ENCODE results near the gene MAP7D3.

The MAP7D3 gene

GRCh38 chrX:136200466-136200865 lies 50.7 kb downstream of the MAP7D3 start:
- 0 out of 2 replicates have a peak, but pooled peaks have one; percentile 10 for TF ChIP-seq CTCF (IDR thresholded peaks at IDR 0.05; ENCODE audit: control insufficient read depth, extremely low read depth, insufficient read depth)
- DNase-seq (ENCODE audit: low read depth): no peak
- no peak overlapping the region for H3K4me3 ChIP-seq (ENCODE audit: low read depth, low read length)

- no peak for DNase-seq (ENCODE audit: low read depth)
- no peak for TF ChIP-seq CTCF (IDR thresholded peaks at IDR 0.05; ENCODE audit: control insufficient read depth, extremely low read depth, insufficient read depth)
- H3K4me3 ChIP-seq (ENCODE audit: low read depth, low read length): no peak overlapping the region
Observed at GRCh38 chrX:136199365-136199764, 51.8 kb downstream of the MAP7D3 start.

GRCh38 chrX:136198678-136199243 lies 52.4 kb downstream of the MAP7D3 start:
- H3K4me3 ChIP-seq (ENCODE audit: low read depth, low read length): no peak overlapping the region
- no peak for DNase-seq (ENCODE audit: low read depth)

GRCh38 chrX:136198010-136198409 lies 53.2 kb downstream of the MAP7D3 start:
- no peak for TF ChIP-seq CTCF (IDR thresholded peaks at IDR 0.05; ENCODE audit: control insufficient read depth, extremely low read depth, insufficient read depth)
- no peak overlapping the region for H3K4me3 ChIP-seq (ENCODE audit: low read depth, low read length)
- no peak for DNase-seq (ENCODE audit: low read depth)

More at GRCh38 chrX:136198678-136199243, 52.4 kb downstream of the MAP7D3 start:
- no peak for TF ChIP-seq CTCF (IDR thresholded peaks at IDR 0.05; ENCODE audit: control insufficient read depth, extremely low read depth, insufficient read depth)

GRCh38 chrX:136196691-136197155 lies 54.5 kb downstream of the MAP7D3 start:
- no peak overlapping the region for H3K4me3 ChIP-seq (ENCODE audit: low read depth, low read length)
- no peak for DNase-seq (ENCODE audit: low read depth)
- TF ChIP-seq CTCF (IDR thresholded peaks at IDR 0.05; ENCODE audit: control insufficient read depth, extremely low read depth, insufficient read depth): no peak

- no peak overlapping the region for H3K4me3 ChIP-seq (ENCODE audit: low read depth, low read length)
- no peak for TF ChIP-seq CTCF (IDR thresholded peaks at IDR 0.05; ENCODE audit: control insufficient read depth, extremely low read depth, insufficient read depth)
- DNase-seq (ENCODE audit: low read depth): no peak
Observed at GRCh38 chrX:136195247-136195646, 56.0 kb downstream of the MAP7D3 start.

GRCh38 chrX:136194536-136194935 lies 56.7 kb downstream of the MAP7D3 start:
- DNase-seq (ENCODE audit: low read depth): no peak

More at GRCh38 chrX:136194536-136194935, 56.7 kb downstream of the MAP7D3 start:
- no peak overlapping the region for H3K4me3 ChIP-seq (ENCODE audit: low read depth, low read length)
- no peak for TF ChIP-seq CTCF (IDR thresholded peaks at IDR 0.05; ENCODE audit: control insufficient read depth, extremely low read depth, insufficient read depth)
